GM19351 (cell line): Measurements from ENCODE around the gene RBAK.
"Not testable (repeated sequence)": the region's sequence is repeated elsewhere in the genome, so short reads cannot be mapped to it uniquely, and the experiment has no call there.

ENCODE experiments used
- ATAC-seq: cut with Tn5 transposase; IDR thresholded peaks from one replicate; pipeline ENCODE4 v1.9.1; 2021; ENCODE audit warnings: mild to moderate bottlenecking, moderate library complexity; ENCODE audit not compliant: unreplicated experiment

The RBAK gene

GRCh38 chr7:5047127-5047526, 1.5 kb downstream of the RBAK start:
- ATAC-seq: not testable (repeated sequence)

DNA sequence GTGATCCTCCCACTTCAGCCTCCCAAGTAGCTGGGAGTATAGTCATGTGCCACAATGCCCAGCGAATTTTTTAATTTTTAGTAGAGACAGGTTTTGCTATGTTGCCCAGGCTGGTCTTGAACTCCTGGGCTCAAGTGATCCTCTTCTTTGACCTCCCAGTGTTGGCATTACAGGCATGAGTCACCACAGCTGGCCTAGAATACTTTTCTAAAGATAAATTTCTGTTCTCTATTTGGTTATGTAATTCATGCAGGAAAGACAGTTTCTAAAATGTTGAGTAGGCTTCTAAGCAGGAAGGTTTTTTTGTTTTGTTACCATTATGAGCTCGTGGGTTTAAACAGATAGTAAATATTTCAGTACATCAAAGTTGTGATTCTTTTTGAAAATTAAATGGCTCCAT, 5.0 kb downstream of the RBAK start:
- ATAC-seq: no peak

GRCh38 chr7:5051731-5052130, 6.1 kb downstream of the RBAK start:
- not testable (repeated sequence) for ATAC-seq

DNA sequence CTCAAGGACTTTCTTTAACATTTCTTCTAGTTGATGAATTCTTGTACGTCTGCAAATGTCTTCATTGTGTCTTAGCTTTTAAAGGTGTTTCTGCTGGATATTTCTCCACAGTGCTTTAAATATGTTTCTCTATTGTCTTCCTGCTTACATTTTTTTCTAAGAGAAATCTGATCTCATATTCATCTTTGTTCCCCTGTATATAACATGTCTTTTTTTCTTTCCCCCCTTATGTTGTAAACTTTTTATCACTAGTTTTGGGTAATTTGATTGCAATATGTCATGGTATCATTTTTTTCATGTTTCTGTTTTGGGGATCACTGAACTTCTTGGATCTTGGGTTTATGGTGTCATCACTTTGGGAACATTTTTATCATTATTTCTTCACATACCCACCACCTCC, 7.5 kb downstream of the RBAK start:
- no peak for ATAC-seq

DNA sequence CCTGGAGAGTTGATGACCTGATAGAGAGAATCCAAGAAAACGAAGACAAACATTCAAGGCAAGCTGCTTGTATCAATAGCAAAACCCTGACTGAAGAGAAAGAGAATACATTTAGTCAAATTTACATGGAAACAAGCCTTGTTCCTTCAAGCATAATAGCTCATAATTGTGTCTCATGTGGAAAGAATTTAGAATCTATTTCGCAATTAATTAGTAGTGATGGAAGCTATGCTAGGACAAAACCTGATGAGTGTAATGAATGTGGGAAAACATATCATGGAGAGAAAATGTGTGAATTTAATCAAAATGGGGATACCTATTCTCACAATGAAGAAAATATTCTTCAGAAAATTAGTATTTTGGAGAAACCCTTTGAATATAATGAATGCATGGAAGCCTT, 18.0 kb downstream of the RBAK start:
- no peak for ATAC-seq

DNA sequence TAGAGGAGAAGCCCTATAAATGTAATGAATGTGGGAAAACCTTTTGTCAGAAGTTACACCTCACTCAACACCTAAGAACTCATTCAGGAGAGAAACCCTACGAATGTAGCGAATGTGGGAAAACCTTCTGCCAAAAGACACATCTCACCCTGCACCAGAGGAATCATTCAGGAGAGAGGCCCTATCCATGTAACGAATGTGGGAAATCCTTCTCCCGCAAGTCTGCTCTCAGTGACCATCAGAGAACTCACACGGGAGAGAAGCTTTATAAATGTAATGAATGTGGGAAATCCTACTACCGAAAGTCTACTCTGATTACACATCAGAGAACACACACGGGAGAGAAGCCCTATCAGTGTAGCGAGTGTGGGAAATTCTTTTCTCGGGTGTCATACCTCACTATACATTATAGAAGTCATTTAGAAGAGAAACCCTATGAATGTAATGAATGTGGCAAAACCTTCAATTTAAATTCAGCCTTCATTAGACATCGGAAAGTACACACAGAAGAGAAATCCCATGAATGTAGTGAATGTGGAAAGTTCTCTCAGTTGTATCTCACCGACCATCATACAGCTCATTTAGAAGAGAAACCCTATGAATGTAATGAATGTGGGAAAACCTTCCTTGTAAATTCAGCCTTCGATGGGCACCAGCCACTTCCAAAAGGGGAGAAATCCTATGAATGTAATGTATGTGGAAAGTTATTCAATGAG, 18.9 kb downstream of the RBAK start:
- no peak for ATAC-seq

- ATAC-seq: no peak
Measured at GRCh38 chr7:5065107-5065407, 19.4 kb downstream of the RBAK start.

DNA sequence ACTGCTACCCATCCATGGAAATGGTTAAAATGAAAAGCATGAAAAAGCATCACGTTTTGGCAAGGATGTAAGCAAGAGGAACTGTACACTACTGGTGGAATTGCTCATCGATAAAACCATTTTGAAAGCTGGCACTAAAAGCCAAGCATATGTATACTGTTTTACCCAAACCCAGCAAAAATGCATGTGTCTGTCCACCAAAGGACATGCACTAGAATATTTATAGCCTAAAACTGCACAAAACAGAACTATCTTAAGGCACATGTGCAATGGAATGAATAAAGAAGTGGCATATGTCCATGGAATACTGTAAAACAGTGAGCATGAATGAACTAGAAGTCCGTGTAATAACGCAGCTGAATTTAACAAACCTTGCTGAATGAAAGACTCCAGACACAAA, 22.9 kb downstream of the RBAK start:
- no peak for ATAC-seq

- ATAC-seq: no peak
Measured at GRCh38 chr7:5070206-5070605, 24.5 kb downstream of the RBAK start.

DNA sequence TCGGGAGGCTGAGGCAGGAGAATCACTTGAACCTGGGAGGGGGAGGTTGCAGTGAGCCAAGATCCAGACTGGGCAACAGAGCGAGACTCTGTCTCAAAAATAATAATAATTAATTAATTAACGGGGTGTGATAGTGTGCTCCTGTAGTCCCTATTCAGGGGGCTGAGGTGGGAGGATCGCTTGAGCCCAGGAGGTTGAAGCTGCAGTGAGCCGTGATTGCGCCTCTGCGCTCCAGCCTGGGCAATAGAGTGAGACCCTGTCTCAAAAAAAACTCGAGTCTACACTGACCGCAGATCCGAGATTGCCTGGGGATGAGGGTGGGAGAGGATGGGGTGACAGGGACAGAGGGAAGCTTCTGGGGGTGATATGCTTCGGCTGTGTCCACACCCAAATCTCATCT, 29.5 kb downstream of the RBAK start:
- not testable (repeated sequence) for ATAC-seq

- ATAC-seq: no peak
Measured at GRCh38 chr7:5077740-5078139, 32.1 kb downstream of the RBAK start.

- ATAC-seq: no peak
Measured at GRCh38 chr7:5082806-5083205, 37.1 kb downstream of the RBAK start.

GRCh38 chr7:5083311-5083711, 37.7 kb downstream of the RBAK start:
- no peak for ATAC-seq

GRCh38 chr7:5086256-5086655, 40.6 kb downstream of the RBAK start:
- ATAC-seq: no peak

DNA sequence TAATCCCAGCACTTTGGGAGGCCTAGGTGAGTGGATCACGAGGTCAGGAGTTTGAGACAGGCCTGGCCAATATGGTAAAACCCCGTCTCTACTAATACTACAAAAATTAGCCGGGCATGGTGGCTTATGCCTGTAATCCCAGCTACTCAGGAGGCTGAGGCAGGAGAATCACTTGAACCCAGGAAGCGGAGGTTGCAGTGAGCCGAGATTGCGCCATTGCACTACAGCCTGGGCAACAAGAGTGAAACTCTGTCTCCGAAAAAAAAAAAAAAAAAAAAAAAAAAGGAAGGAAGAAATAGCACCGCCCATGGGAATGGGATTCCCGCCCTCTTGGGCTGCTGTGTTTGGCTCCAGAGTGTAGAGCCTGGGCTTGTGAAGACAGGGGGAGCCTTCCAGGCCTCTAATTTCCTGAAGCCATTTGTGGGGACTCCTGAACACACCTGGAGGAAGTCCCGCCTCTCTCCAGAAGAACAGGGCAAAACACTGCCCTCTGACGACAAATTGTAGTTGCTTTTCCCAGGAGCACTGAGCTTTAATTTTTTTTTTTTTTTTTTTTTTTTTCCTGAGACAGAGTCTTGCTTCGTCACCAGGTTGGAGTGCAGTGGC, 42.7 kb downstream of the RBAK start:
- not testable (repeated sequence) for ATAC-seq

DNA sequence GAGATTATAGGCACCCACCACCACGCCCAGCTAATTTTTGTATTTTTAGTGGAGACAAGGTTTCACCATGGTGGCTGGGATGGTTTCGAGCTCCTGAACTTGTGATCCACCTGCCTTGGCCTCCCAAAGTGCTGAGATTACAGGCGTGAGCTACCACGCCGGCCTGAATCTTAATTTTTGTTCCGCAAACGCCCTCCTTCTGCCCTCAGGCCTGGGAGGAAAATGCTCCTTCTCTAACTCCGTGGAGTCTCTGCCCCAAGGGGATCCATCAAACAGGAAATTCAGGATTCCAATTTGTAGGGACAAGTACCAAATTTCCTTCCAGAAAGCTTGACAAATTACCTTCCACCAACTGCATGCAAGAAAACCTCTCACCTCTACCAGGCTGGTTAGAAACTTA, 43.2 kb downstream of the RBAK start:
- ATAC-seq: no peak

GRCh38 chr7:5093948-5094347, 48.3 kb downstream of the RBAK start:
- no peak for ATAC-seq

DNA sequence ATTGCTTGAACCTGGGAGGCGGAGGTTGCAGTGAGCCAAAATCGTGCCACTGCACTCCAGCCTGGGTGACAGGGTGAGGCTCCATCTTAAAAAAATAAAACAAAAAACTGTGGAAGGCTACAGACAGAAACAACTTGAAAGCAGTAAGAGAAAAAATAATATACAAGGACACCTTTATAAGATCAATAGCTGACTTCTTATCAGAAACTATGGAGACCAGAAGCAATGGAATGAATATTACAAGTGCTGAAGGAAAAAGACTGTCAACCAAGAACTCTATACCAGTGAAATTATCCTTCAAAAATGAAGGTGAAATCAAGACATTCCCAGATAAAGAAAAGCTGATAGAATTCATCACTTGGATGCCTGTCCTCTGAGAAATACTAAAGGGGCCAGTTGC, 49.0 kb downstream of the RBAK start:
- ATAC-seq: no peak

GRCh38 chr7:5116359-5116758, 70.7 kb downstream of the RBAK start:
- no peak for ATAC-seq

- no peak for ATAC-seq
Measured at GRCh38 chr7:5117095-5117970, 71.7 kb downstream of the RBAK start.
